GM18858 (cell line): ENCODE results near the gene HECTD2.
"Not testable (repeated sequence)": the region's sequence is repeated elsewhere in the genome, so short reads cannot be mapped to it uniquely, and the experiment has no call there.

ENCODE experiments used
- ATAC-seq: cut with Tn5 transposase; IDR thresholded peaks from one replicate; pipeline ENCODE4 v1.9.1; 2021; ENCODE audit not compliant: unreplicated experiment

Gene HECTD2

GRCh38 chr10:91410638-91411371 is 661 bp downstream of the HECTD2 start:
- no peak for ATAC-seq

GRCh38 chr10:91411621-91412020 is 1.5 kb downstream of the HECTD2 start:
- ATAC-seq, result no peak

GRCh38 chr10:91412354-91413087 is 2.4 kb downstream of the HECTD2 start:
- no peak for ATAC-seq

- no peak for ATAC-seq
Measured at GRCh38 chr10:91415816-91416215, 5.7 kb downstream of the HECTD2 start.

- no peak for ATAC-seq
Measured at GRCh38 chr10:91416339-91416855, 6.3 kb downstream of the HECTD2 start.

GRCh38 chr10:91418416-91418815 is 8.3 kb downstream of the HECTD2 start:
- ATAC-seq, result no peak

- no peak for ATAC-seq
Measured at GRCh38 chr10:91420868-91421267, 10.7 kb downstream of the HECTD2 start.

GRCh38 chr10:91422915-91423314 is 12.8 kb downstream of the HECTD2 start:
- no peak for ATAC-seq

GRCh38 chr10:91424016-91424415 is 13.9 kb downstream of the HECTD2 start:
- no peak for ATAC-seq

GRCh38 chr10:91432175-91432574 is 22.0 kb downstream of the HECTD2 start:
- ATAC-seq, result no peak

- ATAC-seq, result no peak
Measured at GRCh38 chr10:91433620-91434019, 23.5 kb downstream of the HECTD2 start.

- no peak for ATAC-seq
Measured at GRCh38 chr10:91434041-91434440, 23.9 kb downstream of the HECTD2 start.

GRCh38 chr10:91435241-91435640 is 25.1 kb downstream of the HECTD2 start:
- no peak for ATAC-seq

- not testable (repeated sequence) for ATAC-seq
Measured at GRCh38 chr10:91438228-91438627, 28.1 kb downstream of the HECTD2 start.

- no peak for ATAC-seq
Measured at GRCh38 chr10:91444211-91445182, 34.4 kb downstream of the HECTD2 start.

- ATAC-seq, result no peak
Measured at GRCh38 chr10:91452063-91452462, 41.9 kb downstream of the HECTD2 start.

- no peak for ATAC-seq
Measured at GRCh38 chr10:91453535-91453934, 43.4 kb downstream of the HECTD2 start.

- ATAC-seq, result not testable (repeated sequence)
Measured at GRCh38 chr10:91455135-91455534, 45.0 kb downstream of the HECTD2 start.

GRCh38 chr10:91460681-91461080 is 50.5 kb downstream of the HECTD2 start:
- ATAC-seq, result no peak

- ATAC-seq, result no peak
Measured at GRCh38 chr10:91462423-91462822, 52.3 kb downstream of the HECTD2 start.

- ATAC-seq, result no peak
Measured at GRCh38 chr10:91464500-91464899, 54.4 kb downstream of the HECTD2 start.
